Testis (tissue), 3 donors: ENCODE data around the gene IL17REL. TPM values are rescaled to one million over a fixed set of nuclear protein-coding genes. Genes with fewer than 3 reads are reported as not detected.

ENCODE experiments used
- DNase-seq: peaks from one replicate; pipeline ENCODE4 v3.0.0-alpha.2; 2019
- H3K27ac ChIP-seq, 2 donors: fragments of 200-600 bp; sonication (generic); one replicate each; pipeline ENCODE4 v1.5.1; 2019
- H3K27me3 ChIP-seq: fragments of 200-600 bp; sonication (generic); one replicate; pipeline ENCODE4 v1.5.1; 2019
- H3K36me3 ChIP-seq: fragments of 200-600 bp; sonication (generic); one replicate; pipeline ENCODE4 v1.5.1; 2017; ENCODE audit warnings: low read depth; ENCODE audit errors: missing control alignments
- H3K4me1 ChIP-seq: fragments of 200-600 bp; sonication (generic); one replicate; pipeline ENCODE4 v1.5.1; 2019
- H3K4me3 ChIP-seq, 2 donors: fragments of 200-600 bp; sonication (generic); one replicate each; pipeline ENCODE4 v1.5.1; 2017 to 2019
- H3K9me3 ChIP-seq: fragments of 200-600 bp; sonication (generic); one replicate; pipeline ENCODE4 v1.5.1; 2017
- POLR2A ChIP-seq: fragments of 450-650 bp; IDR thresholded peaks from one replicate; pipeline ENCODE4 v1.6.1; 2017; ENCODE audit warnings: antibody characterized with exemption, mild to moderate bottlenecking, moderate library complexity
- WGBS, 2 donors: methylation state at CpG; one replicate each; pipeline ENCODE4 v1.1.5; 2018; 5-methylcytosine and 5-hydroxymethylcytosine counted together
- intact Hi-C: fragments of 100-400 bp; cut with DNase I; formaldehyde crosslinking; loops from one replicate; pipeline ENCODE4 v1.15.1; 2023; ENCODE audit warnings: low total_unique reads
- polyA plus RNA-seq: library from polyadenylated mRNA; stranded (reverse); fragments of 350-450 nt; fragmentation: Illumina TruSeq; extraction: RNeasy Lipid Tissue Mini Kit (QIAGEN cat#74804); gene quantifications from one replicate; pipeline ENCODE4 v1.2.3, GENCODE V29; 2014; ENCODE audit warnings: low read depth, low replicate concordance; ENCODE audit not compliant: insufficient read depth
- total RNA-seq, 2 donors: library from RNA; depleted of rRNA; stranded (reverse); fragments of >200 nt; gene quantifications; one replicate each; pipeline ENCODE4 v1.2.3, GENCODE V29; 2016
- TF ChIP-seq, protein P1 (sequence below), 3 experiments: fragments of 450-650 bp in 2 of 3; fragments of 200-600 bp in 1 of 3; sonication (generic) in 1 of 3; IDR thresholded peaks; one replicate each; pipeline ENCODE4 v1.5.1; 2016 to 2019; ENCODE audit warnings: antibody characterized with exemption in 3 of 3, mild to moderate bottlenecking in 2 of 3, moderate library complexity in 1 of 3

The IL17REL gene
- total and polyA plus RNA-seq, 3 donors from 2014 or later = 0.25 to 0.55 (median 0.30) TPM

DNA sequence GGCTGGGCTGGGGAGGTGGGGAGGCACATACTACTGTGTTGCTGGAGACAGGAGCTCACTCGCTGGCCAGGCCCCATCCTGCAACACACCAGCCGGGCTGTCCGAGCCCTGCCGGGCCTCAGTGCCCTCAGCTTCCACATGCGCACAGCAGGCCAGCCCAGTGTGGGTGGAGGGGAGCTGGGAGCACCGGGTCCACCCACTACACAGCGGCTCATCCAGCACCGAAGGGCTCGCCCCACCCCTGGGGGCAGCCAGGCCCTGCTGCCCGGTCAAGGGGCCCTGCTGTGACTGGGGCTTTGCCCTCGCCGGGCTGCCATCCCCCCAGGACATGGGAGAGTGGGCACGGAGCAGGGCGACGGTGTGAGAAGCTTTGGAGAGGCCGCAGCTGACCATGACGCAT lies 36.3 kb upstream of the IL17REL start:
- TF ChIP-seq, protein P1, sequence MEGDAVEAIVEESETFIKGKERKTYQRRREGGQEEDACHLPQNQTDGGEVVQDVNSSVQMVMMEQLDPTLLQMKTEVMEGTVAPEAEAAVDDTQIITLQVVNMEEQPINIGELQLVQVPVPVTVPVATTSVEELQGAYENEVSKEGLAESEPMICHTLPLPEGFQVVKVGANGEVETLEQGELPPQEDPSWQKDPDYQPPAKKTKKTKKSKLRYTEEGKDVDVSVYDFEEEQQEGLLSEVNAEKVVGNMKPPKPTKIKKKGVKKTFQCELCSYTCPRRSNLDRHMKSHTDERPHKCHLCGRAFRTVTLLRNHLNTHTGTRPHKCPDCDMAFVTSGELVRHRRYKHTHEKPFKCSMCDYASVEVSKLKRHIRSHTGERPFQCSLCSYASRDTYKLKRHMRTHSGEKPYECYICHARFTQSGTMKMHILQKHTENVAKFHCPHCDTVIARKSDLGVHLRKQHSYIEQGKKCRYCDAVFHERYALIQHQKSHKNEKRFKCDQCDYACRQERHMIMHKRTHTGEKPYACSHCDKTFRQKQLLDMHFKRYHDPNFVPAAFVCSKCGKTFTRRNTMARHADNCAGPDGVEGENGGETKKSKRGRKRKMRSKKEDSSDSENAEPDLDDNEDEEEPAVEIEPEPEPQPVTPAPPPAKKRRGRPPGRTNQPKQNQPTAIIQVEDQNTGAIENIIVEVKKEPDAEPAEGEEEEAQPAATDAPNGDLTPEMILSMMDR (IDR thresholded peaks at IDR 0.05) = no peak
- TF ChIP-seq POLR2A = no peak
- no peaks in the 10 kb centered on the region for H3K27me3 ChIP-seq
- H3K4me1 ChIP-seq = no peaks in the 10 kb centered on the region
- intact Hi-C loops = no loop called here
- H3K27ac ChIP-seq = no peak overlapping the region
- WGBS, 2 donors = 89 to 93% methylated on average over 11 to 17 of the region's 17 CpGs
- H3K9me3 ChIP-seq = no peaks in the 10 kb centered on the region
- no peaks in the 10 kb centered on the region for H3K36me3 ChIP-seq
- no peak for DNase-seq
- H3K4me3 ChIP-seq = no peak overlapping the region

DNA sequence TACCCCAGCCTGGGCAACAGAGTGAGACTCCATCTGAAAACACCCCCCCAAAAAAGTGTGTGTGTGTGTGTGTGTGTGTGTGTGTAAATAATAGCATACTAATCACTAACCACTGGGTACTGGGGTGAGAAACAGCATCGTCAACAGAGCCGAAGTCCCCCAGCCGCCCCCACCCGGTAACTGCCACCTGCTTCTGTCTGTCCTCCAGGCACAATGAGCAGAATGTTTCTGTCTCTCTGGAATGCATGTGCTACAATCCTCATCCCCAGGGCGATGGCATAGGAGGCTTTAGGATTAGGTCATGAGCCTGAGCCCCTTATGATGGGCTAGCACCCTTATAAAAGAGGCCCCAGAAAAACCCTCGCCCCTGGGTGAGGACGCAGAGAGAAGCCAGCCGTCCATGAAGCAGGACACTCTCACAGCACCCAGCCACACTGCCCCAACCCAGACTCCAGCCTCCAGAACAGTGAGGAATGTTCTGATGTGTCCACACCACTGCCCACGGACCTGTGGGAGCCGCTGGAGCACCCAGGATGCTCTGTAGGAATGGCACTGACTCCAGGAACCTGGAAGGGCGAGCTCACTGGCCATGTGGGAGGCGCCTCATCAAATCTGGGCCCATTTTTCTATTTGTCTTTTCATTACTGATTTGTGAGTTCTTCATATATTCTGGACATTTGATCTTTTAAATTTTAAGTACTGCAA lies 35.6 kb upstream of the IL17REL start:
- no peak overlapping the region for H3K4me3 ChIP-seq
- intact Hi-C loops = no loop called here
- no peaks in the 10 kb centered on the region for H3K36me3 ChIP-seq
- no peaks in the 10 kb centered on the region for H3K9me3 ChIP-seq
- DNase-seq = no peak
- 85 to 90% methylated on average over 6 to 12 of the region's 12 CpGs for whole genome bisulfite sequencing, 2 donors
- no peak overlapping the region for H3K27ac ChIP-seq
- H3K4me1 ChIP-seq = no peaks in the 10 kb centered on the region
- TF ChIP-seq POLR2A = no peak
- TF ChIP-seq, protein P1 (IDR thresholded peaks at IDR 0.05) = no peak
- no peaks in the 10 kb centered on the region for H3K27me3 ChIP-seq

DNA sequence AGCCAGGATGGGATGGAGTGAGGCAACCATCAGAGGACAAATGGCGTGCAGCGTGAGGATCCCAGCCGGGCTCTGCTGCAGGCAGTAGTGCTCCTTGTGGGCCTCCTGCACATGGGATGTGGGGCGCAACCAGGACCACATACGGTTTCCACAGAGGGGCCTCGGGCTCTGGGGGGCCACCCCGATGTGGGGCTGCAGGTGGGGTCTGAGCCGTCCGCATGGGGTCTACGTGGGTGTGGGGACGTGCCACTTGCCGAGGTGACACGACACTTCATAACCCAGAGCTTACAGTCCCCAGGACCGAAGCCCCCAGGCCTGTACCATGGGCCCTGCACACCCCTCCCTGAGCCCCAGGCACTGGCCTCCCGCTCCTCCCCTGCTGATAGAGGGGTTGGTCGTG lies 34.8 kb upstream of the IL17REL start:
- H3K4me3 ChIP-seq = no peak overlapping the region
- no peaks in the 10 kb centered on the region for H3K9me3 ChIP-seq
- no peak for DNase-seq
- no peaks in the 10 kb centered on the region for H3K4me1 ChIP-seq
- no peaks in the 10 kb centered on the region for H3K36me3 ChIP-seq
- TF ChIP-seq POLR2A = no peak
- TF ChIP-seq, protein P1 (IDR thresholded peaks at IDR 0.05) = no peak
- H3K27me3 ChIP-seq = no peaks in the 10 kb centered on the region
- H3K27ac ChIP-seq = no peak overlapping the region
- intact Hi-C loops = no loop called here
- 88% methylated on average over 16 of the region's 16 CpGs; no CpG with 5 or more reads in 1 of the 2 donors for WGBS, 2 donors

DNA sequence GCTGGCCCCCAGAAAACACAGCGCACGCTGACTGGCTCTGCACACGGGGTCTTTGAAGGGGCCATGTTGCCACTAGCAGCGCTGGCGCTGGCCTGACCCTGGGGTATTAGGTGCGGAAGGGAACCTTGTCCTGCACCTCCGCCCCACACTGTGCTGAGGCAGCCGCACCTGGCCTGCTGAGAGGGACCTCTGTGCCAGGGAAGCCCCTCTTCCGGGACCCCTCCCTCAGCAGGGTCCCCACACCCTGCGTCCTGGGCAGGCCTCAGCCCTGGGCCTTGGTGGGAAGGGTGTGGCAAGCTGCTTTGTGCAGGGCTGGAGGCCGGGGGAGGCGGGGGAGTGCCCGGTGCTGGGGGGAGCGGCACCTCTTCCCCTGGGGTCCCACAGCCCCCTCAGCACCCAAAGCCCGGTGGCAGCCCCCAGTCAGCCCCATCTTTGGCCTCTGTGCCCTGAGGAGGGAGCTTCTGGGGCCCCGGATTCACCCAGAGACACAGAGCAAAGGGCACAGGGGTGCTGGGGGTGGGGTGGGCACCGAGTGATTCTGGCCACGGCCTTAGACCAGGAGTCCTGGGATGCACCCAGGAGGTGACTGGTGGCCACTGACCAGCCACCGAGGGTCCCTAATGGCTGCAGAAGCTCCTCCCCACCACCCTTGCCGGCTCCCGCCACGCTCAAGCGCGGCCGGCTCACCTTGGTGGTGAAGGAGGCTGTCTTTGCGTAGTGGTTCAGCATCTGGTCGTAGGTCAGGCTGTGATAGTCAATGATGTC lies 34.1 kb upstream of the IL17REL start:
- DNase-seq = no peak
- H3K27me3 ChIP-seq = no peaks in the 10 kb centered on the region
- no peaks in the 10 kb centered on the region for H3K36me3 ChIP-seq
- WGBS, 2 donors = 89 to 94% methylated on average over 7 to 27 of the region's 27 CpGs
- H3K9me3 ChIP-seq = no peaks in the 10 kb centered on the region
- H3K27ac ChIP-seq = no peak overlapping the region
- H3K4me3 ChIP-seq = no peak overlapping the region
- no peak for TF ChIP-seq POLR2A
- TF ChIP-seq, protein P1 (IDR thresholded peaks at IDR 0.05) = no peak
- intact Hi-C loops = no loop called here
- H3K4me1 ChIP-seq = no peaks in the 10 kb centered on the region
